SKM-1 (cell line): ENCODE data around the gene ROR1.

Experiments used
- DNase-seq: peaks from one replicate; lab custom pipeline; 2025; ENCODE audit not compliant: unreplicated experiment; lab: John Stamatoyannopoulos, UW

Gene ROR1

DNA sequence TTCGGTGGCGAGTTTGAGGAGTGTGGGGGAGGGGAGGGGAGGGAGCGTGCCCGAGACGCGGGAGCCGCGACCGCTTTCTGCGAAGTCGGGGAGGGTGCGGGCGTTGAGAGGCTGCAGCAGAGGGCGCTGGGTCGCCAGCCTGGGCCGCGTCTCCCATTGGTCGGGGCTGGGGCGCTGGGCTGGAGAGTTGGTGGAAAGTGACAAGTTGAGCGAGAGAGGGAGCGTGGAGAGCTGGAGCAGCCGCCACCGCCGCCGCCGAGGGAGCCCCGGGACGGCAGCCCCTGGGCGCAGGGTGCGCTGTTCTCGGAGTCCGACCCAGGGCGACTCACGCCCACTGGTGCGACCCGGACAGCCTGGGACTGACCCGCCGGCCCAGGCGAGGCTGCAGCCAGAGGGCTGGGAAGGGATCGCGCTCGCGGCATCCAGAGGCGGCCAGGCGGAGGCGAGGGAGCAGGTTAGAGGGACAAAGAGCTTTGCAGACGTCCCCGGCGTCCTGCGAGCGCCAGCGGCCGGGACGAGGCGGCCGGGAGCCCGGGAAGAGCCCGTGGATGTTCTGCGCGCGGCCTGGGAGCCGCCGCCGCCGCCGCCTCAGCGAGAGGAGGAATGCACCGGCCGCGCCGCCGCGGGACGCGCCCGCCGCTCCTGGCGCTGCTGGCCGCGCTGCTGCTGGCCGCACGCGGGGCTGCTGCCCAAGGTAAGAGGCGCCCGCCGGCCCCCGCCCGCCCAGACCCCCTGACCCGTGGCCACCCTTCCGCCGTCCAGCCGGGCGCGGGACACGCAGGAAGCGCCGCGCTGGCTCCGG lies at the start of gene ROR1:
TSS of gene ROR1 (plus strand) at position 203 of the 802 bp plus-strand sequence.
- DNase-seq, result peak; percentile 63

DNA sequence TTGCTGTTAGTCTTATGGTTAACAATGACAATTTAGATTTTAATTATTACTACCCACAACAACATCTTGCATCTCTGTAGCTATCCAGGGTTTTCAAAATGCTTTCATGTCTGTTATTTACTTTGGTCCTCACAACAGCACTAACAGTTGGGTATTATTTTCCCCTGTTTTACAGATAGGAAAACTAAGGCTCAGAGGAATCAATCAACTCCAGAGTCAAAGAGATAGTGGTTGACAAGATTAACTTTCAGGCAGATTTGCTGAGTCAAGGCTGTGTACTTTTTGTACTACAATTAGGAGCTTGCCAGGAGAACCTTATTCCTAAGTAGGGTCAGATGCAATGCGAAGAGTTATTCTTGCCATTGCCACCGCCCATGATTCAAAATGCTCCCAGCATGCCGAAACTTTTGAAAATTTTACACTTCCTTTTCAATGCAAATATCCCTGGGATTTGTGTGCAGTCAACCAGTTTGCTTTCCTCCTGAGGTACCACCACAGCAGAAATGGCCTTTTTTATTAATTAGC lies 49.4 kb upstream of the ROR1 start:
- no peak for DNase-seq

DNA sequence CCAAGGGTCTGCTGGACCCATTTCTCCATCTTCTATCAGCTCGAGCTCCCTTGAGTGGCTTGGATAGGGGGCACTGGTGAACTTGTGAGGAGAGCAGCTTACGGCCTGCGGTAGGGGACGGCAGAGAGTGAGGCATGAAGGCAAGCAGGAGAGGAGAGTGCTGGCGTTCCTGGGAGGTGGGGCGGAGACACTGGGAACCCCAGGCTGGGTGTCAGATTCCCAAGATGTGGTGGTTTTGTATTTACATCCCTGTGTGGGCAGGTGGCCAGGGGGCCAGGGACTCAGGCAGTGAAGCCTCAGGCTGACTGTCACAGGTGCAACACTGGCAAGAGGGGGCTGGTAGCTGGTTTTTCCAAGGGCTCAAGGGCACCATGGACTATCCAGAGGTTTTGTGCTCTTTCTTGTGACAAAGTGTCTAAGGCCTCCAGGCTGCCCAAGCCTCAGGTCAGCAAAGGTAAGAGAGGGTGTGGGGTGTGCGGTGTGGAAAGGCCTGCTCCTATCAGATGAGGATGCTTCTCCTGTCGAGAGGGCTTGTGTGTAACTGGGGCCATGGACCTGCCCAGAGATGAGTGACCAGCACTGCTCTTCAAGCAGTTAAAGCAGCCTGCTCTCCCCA lies 45.1 kb upstream of the ROR1 start:
- DNase-seq, result no peak

DNA sequence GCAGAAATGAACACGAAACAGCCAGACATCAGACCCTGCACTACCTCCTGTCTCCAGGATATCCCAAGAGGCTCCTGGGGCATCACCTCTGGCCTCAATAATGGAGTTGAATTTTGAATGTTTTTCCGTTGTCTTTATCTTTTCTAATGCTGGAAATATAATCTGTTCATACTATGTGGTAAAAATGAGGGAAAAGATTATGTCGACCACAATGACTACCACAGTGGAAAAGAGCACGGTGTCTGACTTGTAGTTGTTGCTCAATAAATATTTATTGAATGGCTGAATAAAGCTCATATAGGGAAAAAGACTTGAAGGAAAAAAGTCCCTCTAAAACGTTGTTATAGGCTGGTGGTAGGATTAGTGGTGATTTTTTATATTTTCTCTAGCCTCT lies 44.6 kb upstream of the ROR1 start:
- no peak for DNase-seq

DNA sequence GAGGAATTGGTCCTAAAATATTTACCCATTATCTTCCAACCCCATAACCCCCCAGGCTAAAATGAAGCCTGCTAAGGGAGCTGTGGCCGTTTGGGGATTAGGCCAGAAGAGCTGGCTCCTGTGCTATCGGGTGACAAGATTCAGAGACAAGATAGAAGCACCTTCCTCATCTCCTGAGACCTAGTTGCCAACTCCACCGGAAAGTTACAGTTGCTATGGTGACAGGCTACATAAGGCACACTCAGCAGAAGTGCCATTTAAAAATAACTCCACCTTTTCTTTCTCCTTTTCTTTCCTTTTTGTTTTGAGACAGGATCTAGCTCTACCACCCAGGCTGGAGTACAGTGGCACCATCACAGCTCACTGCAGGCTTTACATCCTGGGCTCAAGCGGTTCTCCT lies 43.6 kb upstream of the ROR1 start:
- no peak for DNase-seq

DNA sequence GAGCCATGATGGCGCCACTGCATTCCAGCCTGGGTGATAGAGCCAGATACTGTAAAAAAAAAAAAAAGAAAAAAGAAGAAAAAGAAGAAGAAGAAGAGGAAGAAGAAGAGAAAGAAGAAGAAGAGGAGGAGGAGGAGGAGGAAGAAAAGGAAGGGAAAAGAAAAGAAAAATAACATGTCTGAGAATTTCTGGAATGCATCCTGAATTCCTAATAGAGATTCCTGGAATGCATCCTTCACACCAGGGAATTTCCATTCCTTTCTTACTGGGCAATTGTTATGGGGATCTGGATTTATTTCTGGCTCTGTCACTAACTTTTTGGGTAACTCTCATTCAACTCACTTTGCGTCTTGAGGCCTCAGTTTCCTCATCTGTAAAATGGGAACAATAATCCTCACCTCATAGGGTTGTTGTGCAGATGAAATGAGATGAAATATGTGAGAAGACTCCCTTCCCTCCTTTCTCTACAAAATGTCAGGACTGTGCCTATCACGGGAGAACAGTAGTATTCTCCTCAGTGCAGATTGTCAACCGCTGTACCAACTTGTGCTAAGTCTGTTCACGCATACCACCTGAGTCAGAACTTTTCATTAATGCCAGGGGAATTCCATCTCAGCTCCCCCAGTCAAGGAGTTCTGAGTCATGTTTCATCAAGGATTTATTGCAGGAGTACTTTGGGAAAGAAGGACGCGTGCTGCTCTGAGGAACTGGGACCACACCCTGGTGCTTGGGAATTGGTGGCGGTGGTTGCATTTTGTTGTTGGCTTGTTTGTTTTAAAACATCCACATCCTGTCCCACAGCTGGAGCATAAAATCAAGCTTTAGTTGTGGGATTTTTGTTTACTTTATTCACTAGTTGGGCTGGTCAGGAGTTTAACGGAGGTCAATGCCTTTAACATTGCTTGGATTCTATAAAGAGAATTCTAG lies 42.4 kb upstream of the ROR1 start:
- DNase-seq, result no peak

DNA sequence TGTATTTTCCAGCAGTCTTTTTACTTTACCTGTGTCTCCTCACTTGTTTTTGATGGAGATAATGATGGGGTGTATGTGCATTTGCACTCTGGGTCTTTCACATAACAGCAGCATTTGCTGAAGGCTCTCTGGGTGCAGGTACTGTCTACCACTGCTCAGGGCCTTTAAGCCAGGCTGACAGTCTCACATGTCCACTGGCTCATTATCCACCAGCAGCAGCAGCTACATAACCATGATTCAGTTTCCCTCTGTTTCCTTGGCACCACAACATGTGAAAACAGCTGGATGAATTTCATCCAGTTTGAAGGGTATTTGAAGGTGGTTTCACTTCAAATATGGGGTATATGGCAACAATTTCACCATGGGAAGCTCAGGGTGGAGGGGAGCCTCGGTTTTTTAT lies 41.2 kb upstream of the ROR1 start:
- no peak for DNase-seq

DNA sequence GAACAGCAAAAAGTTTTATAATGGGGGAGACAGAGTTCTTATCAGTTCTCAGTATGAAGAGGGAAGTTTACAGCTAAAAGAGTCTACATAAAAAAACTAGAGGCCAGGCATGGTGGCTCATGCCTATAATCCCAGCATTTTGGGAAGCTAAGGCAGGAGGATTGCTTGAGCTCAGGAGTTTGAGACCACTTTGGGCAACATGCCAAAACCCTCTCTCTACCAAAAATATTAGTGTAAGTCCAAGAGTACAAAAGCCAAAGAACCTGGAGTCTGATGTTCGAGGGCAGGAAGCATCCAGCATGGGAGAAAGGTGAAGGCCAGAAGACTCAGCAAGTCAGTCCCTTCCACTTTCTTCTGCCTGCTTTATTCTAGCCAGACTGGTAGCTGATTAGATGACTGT lies 35.0 kb upstream of the ROR1 start:
- DNase-seq, result no peak

DNA sequence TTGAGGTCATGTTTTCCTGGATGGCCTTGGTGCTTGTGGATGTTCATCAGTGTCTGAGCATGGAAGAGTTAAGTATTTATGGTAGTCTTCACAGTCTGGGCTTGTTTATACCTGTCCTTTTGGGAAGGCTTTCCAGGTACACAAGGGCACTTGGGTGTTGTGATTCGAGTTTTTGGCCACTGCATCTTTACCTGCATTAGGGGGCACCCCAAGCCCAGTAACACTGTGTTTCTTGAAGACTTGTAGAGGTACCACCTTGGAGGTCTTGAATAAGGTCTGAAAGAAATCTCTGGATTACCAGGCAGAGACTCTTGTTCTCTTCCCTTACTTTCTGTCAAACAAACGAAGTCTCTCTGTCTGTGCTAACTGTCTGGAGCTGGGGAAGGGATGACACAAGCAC lies 34.4 kb upstream of the ROR1 start:
- no peak for DNase-seq

DNA sequence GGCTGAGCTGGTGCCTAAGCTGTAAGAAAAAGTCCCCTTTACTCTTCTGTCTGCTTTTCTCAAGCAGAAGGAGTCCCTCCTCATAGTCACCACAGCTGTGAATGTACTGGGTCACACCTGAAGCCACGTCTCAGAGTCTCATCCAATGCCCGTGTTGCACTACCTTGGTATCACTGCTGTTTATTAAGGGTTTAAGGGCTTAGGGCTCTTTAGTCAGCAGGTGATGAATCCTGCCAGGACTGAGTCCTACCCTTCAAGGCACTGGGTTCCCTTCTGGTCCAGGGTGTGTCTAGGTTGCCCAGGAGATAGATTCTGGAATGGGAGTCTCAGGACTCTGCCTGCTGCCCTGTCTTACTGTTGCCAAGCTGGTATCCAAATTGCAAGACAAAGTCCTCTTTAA lies 33.4 kb upstream of the ROR1 start:
- DNase-seq, result no peak

DNA sequence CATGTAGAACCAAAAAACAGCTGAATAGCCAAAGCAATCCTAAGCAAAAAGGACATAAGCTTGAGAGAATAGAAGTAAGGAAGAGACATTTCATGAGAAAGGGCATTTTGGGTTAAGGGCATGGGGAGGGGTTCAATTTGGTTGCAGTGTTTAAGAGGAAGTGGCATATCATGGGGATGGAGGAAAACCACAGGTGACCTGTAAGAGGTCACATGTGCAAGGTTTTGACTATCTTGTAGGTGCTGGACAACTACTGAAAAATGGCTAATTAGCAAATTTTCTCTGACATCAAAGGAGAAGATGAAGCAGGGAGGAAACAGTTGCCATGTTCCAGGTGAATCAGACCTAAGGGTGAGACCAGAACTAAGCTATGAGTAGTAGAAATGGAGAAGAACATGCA lies 31.3 kb upstream of the ROR1 start:
- DNase-seq, result peak; percentile 47

DNA sequence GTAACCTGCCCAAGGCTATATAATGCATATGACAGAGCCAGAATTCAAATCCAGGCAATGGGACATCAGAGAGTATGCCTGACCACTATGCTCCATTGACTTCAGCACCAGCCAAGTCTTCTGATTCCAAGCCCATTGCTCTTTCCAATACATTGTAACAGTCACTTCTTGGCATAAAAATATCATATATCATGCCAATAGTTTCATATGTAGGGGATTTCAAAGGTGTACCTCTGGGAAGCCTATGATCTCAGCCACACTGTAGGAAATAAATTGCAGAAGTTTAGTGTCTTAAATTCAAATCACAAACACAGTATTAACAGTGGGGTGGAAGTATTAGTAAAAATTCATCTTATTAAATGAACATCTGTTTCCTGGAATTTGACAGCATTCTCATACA lies 30.0 kb upstream of the ROR1 start:
- DNase-seq, result no peak

DNA sequence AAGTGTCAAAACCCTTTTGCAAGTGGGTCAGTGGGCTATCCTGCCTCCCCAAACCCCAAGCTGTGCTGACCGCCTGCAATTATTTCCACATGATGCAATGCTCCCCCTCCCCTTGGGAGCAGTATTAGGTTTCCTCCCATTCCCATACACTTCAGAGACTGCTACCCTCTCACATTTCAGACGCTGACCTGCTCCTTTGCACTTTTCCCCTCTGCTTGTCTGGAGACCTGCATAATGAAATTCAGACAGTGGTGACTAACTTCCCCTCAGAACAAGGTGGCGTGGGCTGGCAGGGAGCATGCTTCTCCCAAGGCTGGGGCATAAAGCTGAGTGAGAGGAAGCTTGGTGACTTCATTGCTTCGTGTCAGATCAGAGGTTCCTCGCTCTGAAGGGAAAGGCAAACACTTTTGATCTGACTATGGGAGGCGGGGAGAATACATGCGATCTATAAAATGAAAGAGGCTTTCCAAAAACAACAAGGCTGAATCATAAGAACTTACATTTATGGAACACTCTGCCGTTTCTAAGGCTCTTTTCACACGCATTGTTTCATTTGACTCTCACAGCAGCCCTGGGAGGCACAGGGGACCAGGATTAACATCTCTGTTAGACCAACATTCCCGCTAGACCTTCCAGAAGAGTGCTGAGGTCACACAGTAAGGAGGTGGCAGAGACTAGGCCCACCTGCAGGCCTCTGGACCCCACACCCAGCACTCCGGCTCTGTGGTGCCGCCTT lies 27.5 kb upstream of the ROR1 start:
- peak; percentile 48 for DNase-seq

DNA sequence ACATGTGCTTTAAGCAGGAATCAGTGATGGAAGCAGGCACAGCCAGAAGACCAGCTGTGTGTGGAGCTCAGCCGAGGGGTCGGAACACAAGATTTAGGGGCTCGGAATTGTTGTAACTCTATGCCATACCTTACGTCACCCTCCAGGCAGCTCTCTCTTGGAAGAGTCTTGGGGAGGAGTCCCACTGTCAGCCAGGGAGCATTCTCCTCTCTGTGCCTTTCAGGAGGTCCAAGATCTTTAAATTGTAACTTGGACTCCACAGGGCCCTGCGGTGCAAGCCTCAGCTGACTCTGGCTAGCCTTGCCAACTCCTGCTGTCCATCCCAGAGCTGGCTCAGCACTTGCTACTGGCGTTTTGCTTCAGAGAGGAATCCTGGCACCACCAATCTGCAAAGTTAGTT lies 26.4 kb upstream of the ROR1 start:
- DNase-seq, result no peak

DNA sequence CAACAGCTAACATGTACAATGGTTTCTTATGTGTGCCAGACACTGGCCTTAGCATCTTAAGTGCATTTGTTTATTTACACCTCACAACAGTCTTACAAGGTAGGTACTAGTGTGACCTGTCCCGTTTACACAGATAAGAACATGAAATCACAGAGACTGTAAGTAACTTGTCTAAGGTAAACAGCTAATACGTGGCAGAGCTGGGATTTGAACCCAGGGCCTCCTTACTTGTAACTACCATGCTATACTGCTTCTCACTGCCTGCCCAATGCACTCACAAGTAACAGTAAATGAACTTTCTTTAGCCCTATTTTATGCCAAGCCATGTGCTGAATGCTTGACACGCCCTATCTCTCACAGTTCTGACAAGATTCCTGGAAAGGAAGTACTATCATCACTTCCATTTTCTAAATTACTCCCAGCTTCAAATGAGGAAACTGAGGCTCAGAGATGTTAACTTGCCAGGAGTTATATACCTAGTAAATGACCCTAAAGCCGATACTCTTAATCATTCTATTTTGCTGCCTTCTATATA lies 25.7 kb upstream of the ROR1 start:
- no peak for DNase-seq

DNA sequence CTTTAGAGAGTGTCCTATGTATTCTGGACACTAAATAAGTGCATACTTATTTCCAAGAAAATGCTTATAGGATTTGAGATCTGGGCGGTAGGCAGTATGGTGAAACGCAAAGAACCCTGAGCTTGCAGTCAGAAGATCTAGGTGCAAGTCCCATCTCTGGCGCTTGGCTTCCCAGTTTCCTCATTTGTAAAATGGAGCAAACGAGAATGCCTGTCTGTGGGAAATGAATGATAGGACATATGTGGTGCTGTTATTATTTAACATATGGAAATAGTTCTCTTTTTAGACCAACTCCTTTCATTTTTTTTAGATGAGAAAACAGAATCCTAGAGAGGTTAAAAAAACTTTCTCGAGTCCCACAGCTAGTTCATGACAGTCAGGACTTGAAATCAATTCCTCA lies 25.2 kb upstream of the ROR1 start:
- no peak for DNase-seq

DNA sequence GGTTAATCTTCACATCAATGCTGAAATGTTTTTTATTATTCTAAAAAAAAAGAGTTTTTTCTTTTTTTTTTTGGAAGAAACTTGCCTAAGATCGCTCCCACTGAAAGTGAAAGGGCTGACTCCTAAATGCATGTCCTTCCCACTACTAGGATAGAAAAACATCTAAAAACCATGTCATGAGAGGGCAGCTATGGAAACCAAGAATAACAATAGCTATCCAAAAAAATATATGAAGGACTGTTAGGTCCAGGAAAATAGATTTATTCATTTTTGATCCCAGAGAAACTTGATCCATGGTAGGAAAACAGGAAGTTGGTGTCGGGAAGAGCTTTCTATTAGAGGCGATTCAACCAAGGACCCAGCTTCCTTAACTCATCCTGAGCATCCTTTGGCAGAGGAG lies 23.1 kb upstream of the ROR1 start:
- DNase-seq, result no peak

DNA sequence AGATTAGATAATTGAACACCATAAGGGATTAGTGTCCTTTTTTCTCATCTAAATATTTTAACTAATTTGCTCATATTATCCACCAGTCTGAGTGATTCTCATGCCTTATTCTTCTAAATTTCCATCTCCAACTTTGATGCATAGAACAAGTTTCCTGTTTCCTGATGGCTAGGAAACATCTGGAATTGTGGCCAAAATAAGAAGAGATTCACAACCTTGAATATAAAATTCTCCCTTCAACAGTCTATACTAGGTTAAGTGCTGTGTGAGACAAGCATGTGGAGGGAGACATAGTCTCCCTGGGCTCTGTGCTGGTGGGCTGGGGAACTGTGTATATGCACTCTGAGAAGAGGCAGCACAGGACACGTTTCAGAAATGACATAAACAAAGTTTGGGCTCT lies 21.6 kb upstream of the ROR1 start:
- DNase-seq, result no peak

DNA sequence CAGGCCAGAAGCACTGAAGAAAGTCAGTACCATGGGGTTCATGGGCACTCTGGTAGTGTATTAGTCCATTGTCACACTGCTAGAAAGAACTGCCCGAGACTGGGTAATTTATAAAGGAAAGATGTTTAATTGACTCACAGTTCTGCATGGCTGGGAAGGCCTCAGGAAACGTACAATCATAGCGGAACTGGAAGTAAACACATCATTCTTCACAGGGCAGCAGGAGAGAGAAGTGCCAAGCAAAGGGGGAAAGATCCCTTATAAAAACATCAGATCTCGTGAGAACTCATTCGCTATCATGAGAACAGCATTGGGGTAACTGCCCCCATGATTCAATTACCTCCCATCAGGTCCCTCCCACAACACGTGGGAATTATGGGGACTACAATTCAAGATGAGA lies 20.2 kb upstream of the ROR1 start:
- DNase-seq, result no peak

DNA sequence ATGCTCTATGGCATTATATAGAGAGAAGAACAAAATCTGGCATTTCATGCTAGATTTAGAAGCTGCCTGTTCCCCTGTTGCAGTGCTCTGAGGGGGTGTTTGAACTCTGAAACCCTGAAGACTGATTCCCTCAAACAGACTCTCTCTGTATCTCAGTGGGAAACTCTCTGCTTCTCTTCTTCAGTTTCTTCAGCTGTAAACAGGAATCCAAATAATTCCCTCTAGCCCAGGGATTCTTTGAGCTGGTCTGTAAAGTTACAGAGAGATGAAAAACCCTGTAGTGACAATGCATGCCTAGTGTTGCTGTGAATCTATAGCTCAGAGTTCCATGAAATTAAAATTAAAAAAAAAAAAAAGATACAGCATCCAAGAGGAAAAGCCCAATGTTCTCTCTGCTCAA lies 17.0 kb upstream of the ROR1 start:
- no peak for DNase-seq

DNA sequence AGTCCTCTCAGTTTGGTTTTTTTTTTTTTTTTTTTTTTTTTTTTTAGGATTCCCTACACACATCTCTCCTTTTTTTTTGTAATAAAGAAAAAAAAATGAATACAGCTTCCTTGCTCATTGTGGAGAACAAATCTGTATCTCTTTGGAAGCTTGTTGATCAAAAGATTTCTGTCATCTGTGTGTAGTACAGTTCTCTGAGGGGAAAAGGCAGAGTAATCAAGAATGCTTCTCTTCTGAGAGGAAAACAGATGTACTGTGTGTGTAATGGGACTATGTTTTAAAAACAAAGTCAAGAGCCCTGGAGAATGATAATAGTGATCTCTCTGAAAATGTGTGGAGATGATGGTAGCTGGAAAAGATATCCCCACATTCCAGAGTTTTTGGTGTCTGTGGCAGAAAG lies 16.5 kb upstream of the ROR1 start:
- no peak for DNase-seq
